ENCODE results near the gene SPACDR. TPM values are rescaled to one million over a fixed set of nuclear protein-coding genes. Genes with fewer than 3 reads are reported as not detected.
A peak's percentile ranks its signal among the peaks of the same experiment; 100 is the strongest.

The SPACDR gene
- total and polyA plus RNA-seq, 2 donors (not counting 1 experiment from before 2014, with no cell fraction given) = 2.1 to 3.7 TPM

DNA sequence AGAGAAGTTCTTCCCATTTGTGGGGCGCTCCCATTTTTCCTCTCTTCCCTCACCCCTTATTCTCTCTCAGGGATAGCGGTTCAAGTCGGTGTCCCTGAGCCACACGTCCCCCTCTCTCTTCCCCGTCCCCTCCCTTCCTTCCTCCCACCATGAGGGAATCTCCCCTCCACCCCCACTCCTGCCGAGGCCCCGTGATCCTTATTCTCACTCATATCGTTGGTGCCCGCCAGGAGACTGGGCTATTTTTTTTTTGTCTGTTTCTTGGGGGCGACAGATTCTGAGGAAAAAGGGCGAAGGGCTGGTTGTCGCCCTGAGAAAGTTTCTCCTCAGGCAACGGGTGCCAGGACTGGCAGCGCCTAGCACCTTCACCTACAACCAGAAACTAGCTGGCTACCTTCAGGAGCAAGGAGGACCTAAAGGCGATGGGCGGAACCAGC is 36.3 kb downstream of the SPACDR start:
- Histone ChIP-seq H3K4me2 (replicated peaks; ENCODE audit: low read depth, low read length, poor library complexity, severe bottlenecking) (peak overlapping the region; percentile 84), H3K4me3 (ENCODE audit: control extremely low read depth in 1 of 5, extremely low read depth in 1 of 5, insufficient read depth in 1 of 5, low read depth in 2 of 5, low read length in 4 of 5) (peak overlapping the region in 2 of 5 experiments; percentile 73 to 85), H3K4me1 (ENCODE audit: control insufficient read depth in 2 of 2, insufficient read depth in 2 of 2, low read length in 2 of 2) (peaks cover 24 to 31% of the 10 kb centered on the region in 2 donors), H3K79me2 (ENCODE audit: control insufficient read depth, insufficient read depth, low read length) (peaks cover 21% of the 10 kb centered on the region), H3K27ac (ENCODE audit: low read length in 2 of 2) (peak overlapping the region; percentile 99 to 100), H4K20me1 (ENCODE audit: control insufficient read depth, insufficient read depth, low read length, poor library complexity, severe bottlenecking) (peaks cover 25% of the 10 kb centered on the region), H3K9me3 (ENCODE audit: control extremely low read depth in 1 of 3, control insufficient read depth in 2 of 3, insufficient read depth in 1 of 3, low read length in 2 of 3) (peaks cover 0 to 7% (median 0%) of the 10 kb centered on the region in 3 donors), H3K36me3 (replicated peaks in 1 of 2; ENCODE audit: control extremely low read depth in 1 of 2, control insufficient read depth in 1 of 2, extremely low read depth in 1 of 2, insufficient read depth in 2 of 2, low read length in 1 of 2) (peaks cover 0 to 16% of the 10 kb centered on the region in 2 experiments), H3K9ac (ENCODE audit: low read length) (peak overlapping the region; percentile 100), H2AFZ (ENCODE audit: insufficient read depth, low read depth, low read length, poor library complexity, severe bottlenecking) (peak overlapping the region; percentile 63), H3K27me3 (replicated peaks in 1 of 4; ENCODE audit: control extremely low read depth in 1 of 4, control insufficient read depth in 3 of 4, insufficient read depth in 4 of 4, low read length in 3 of 4) (no peaks in the 10 kb centered on the region)
- 56% methylated on average over 12 of the region's 16 CpGs for WGBS (ENCODE audit: insufficient coverage)
- ChIA-PET CTCF (interaction anchor here (0.7 to 3.4 kb wide), 7 partner anchors 12 to 209 kb away, joined by 3 to 19 read pairs (median 4); no protein-coding TSS in a partner anchor), POLR2A (interaction anchor here (0.5 to 3.5 kb wide), 18 partner anchors 9 to 956 kb away, joined by 3 to 44 read pairs (median 8); partner anchors contain the start of genes AP4M1, FBXO24, LAMTOR4 and LRCH4)
- Mint-ChIP-seq H3K9me3 (ENCODE audit: insufficient read depth) (no peaks in the 10 kb centered on the region), H3K27ac (peak overlapping the region; percentile 100), H3K4me1 (peaks cover 33% of the 10 kb centered on the region), H3K4me3 (peak overlapping the region; percentile 97), H3K27me3 (no peaks in the 10 kb centered on the region)
- ATAC-seq (ENCODE audit: low read depth) = no peak
- intact Hi-C loops (cut with micrococcal nuclease) = loop anchor here (1.0 to 2.0 kb wide), 11 partner anchors 9 to 300 kb away; partner anchors contain the start of genes AGFG2, LAMTOR4, MOSPD3 and PPP1R35
- no peak for DNase-seq
- no peak for TF ChIP-seq EZH2 (IDR thresholded peaks at IDR 0.05; ENCODE audit: borderline replicate concordance, insufficient read depth, low read depth, low read length, poor library complexity, severe bottlenecking)
- TF ChIP-seq, protein P1, sequence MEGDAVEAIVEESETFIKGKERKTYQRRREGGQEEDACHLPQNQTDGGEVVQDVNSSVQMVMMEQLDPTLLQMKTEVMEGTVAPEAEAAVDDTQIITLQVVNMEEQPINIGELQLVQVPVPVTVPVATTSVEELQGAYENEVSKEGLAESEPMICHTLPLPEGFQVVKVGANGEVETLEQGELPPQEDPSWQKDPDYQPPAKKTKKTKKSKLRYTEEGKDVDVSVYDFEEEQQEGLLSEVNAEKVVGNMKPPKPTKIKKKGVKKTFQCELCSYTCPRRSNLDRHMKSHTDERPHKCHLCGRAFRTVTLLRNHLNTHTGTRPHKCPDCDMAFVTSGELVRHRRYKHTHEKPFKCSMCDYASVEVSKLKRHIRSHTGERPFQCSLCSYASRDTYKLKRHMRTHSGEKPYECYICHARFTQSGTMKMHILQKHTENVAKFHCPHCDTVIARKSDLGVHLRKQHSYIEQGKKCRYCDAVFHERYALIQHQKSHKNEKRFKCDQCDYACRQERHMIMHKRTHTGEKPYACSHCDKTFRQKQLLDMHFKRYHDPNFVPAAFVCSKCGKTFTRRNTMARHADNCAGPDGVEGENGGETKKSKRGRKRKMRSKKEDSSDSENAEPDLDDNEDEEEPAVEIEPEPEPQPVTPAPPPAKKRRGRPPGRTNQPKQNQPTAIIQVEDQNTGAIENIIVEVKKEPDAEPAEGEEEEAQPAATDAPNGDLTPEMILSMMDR (IDR thresholded peaks at IDR 0.05) = no peak

DNA sequence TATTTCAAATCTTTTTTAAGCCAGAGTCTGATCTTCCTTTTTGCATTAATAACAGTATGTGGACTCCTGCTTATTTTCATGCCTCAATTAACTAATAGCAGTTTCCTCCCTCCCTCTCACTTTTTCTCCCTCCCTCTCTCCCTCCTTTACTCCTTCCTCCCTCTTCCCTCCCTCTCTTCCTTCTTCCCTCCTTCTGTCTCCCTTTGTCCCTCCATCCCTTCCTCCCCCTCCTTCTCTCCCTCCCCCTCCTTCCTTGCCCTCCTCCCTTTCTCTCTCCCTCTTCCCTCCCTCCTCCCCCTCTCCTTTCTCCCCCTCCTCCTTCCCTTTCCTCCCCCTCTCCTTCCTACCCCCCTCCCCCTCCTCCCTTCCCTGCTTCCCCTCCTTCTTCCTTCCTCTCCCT is 37.5 kb downstream of the SPACDR start:
- ATAC-seq (ENCODE audit: low read depth) (no peak), DNase-seq (no peak)
- Histone ChIP-seq H3K27ac (ENCODE audit: low read length in 2 of 2) (no peak overlapping the region), H3K36me3 (replicated peaks in 1 of 2; ENCODE audit: control extremely low read depth in 1 of 2, control insufficient read depth in 1 of 2, extremely low read depth in 1 of 2, insufficient read depth in 2 of 2, low read length in 1 of 2) (peaks cover 0 to 9% of the 10 kb centered on the region in 2 experiments), H3K27me3 (replicated peaks in 1 of 4; ENCODE audit: control extremely low read depth in 1 of 4, control insufficient read depth in 3 of 4, insufficient read depth in 4 of 4, low read length in 3 of 4) (no peaks in the 10 kb centered on the region), H3K9me3 (ENCODE audit: control extremely low read depth in 1 of 3, control insufficient read depth in 2 of 3, insufficient read depth in 1 of 3, low read length in 2 of 3) (peaks cover 0 to 7% (median 0%) of the 10 kb centered on the region in 3 donors), H3K79me2 (ENCODE audit: control insufficient read depth, insufficient read depth, low read length) (peaks cover 10% of the 10 kb centered on the region), H3K4me3 (ENCODE audit: control extremely low read depth in 1 of 5, extremely low read depth in 1 of 5, insufficient read depth in 1 of 5, low read depth in 2 of 5, low read length in 4 of 5) (no peak overlapping the region), H3K4me1 (ENCODE audit: control insufficient read depth in 2 of 2, insufficient read depth in 2 of 2, low read length in 2 of 2) (peaks cover 16 to 19% of the 10 kb centered on the region in 2 donors), H3K4me2 (replicated peaks; ENCODE audit: low read depth, low read length, poor library complexity, severe bottlenecking) (no peak overlapping the region), H3K9ac (ENCODE audit: low read length) (no peak overlapping the region), H2AFZ (ENCODE audit: insufficient read depth, low read depth, low read length, poor library complexity, severe bottlenecking) (no peak overlapping the region), H4K20me1 (ENCODE audit: control insufficient read depth, insufficient read depth, low read length, poor library complexity, severe bottlenecking) (peaks cover 13% of the 10 kb centered on the region)
- ChIA-PET CTCF (interaction anchor here (3.4 kb wide), 1 partner anchor 19 kb away, joined by 19 read pairs; no protein-coding TSS in a partner anchor), POLR2A (no interaction called here)
- Mint-ChIP-seq H3K4me3 (no peak overlapping the region), H3K27me3 (no peaks in the 10 kb centered on the region), H3K4me1 (peaks cover 21% of the 10 kb centered on the region), H3K27ac (no peak overlapping the region), H3K9me3 (ENCODE audit: insufficient read depth) (no peaks in the 10 kb centered on the region)
- intact Hi-C loops (cut with micrococcal nuclease) = no loop called here
- no peak for TF ChIP-seq EZH2 (IDR thresholded peaks at IDR 0.05; ENCODE audit: borderline replicate concordance, insufficient read depth, low read depth, low read length, poor library complexity, severe bottlenecking)
- TF ChIP-seq, protein P1 (IDR thresholded peaks at IDR 0.05) = no peak
